HUES48 (cell line): ENCODE results near the gene FANCL.
"Not testable (repeated sequence)": the region's sequence is repeated elsewhere in the genome, so short reads cannot be mapped to it uniquely, and the experiment has no call there.

Experiments used
- H3K27ac ChIP-seq: one replicate; pipeline ENCODE4 v1.7.0; 2013; ENCODE audit warnings: low read depth, low read length, inconsistent platforms
- H3K27me3 ChIP-seq: 2 replicates; pipeline ENCODE4 v1.6.1; 2013; ENCODE audit warnings: mild to moderate bottlenecking, low read length; ENCODE audit not compliant: control insufficient read depth, insufficient read depth
- H3K36me3 ChIP-seq: 2 replicates; pipeline ENCODE4 v1.6.1; 2013; ENCODE audit warnings: low read length; ENCODE audit not compliant: control insufficient read depth, insufficient read depth
- H3K4me1 ChIP-seq: 2 replicates; pipeline ENCODE4 v1.6.1; 2013; ENCODE audit warnings: mild to moderate bottlenecking, low read length; ENCODE audit not compliant: control insufficient read depth, insufficient read depth
- H3K4me3 ChIP-seq: 2 replicates; pipeline ENCODE4 v1.5.1; 2013; ENCODE audit warnings: mild to moderate bottlenecking, low read depth, low read length
- H3K9ac ChIP-seq: 2 replicates; pipeline ENCODE4 v1.6.1; 2013; ENCODE audit warnings: mild to moderate bottlenecking, low read depth, low read length, moderate library complexity
- H3K9me3 ChIP-seq: 2 replicates; pipeline ENCODE4 v1.6.1; 2013; ENCODE audit warnings: low read length; ENCODE audit not compliant: control insufficient read depth, insufficient read depth

Gene FANCL

GRCh38 chr2:58204195-58204959, 36.7 kb downstream of the FANCL start:
- peaks cover 62% of the 10 kb centered on the region for H3K36me3 ChIP-seq
- H3K9me3 ChIP-seq = no peaks in the 10 kb centered on the region
- no peak overlapping the region for H3K27ac ChIP-seq
- no peak overlapping the region for H3K9ac ChIP-seq
- H3K27me3 ChIP-seq = no peaks in the 10 kb centered on the region
- peaks cover 23% of the 10 kb centered on the region for H3K4me1 ChIP-seq
- no peak overlapping the region for H3K4me3 ChIP-seq

DNA sequence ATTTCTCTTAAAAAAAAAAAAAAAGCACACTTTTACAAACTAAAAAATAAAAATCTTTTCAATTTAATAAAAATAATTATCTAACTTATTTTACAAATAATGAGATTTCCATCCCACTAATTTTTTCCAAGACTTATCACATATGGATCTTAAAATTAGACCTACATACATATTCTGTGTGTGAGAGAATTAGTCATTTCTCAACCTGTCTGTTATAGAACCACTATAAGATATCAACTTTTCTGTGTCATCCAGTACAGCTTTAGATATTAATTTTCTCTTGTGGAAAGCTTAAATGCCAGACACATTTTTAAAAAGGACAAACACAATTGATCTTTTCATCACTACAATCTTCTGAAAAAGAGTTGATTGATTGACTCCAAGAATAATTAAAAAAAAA, 38.1 kb downstream of the FANCL start:
- Histone ChIP-seq H3K36me3 (peaks cover 66% of the 10 kb centered on the region), H3K9me3 (no peaks in the 10 kb centered on the region), H3K4me1 (peaks cover 15% of the 10 kb centered on the region), H3K27ac (no peak overlapping the region), H3K4me3 (no peak overlapping the region), H3K9ac (no peak overlapping the region), H3K27me3 (no peaks in the 10 kb centered on the region)

DNA sequence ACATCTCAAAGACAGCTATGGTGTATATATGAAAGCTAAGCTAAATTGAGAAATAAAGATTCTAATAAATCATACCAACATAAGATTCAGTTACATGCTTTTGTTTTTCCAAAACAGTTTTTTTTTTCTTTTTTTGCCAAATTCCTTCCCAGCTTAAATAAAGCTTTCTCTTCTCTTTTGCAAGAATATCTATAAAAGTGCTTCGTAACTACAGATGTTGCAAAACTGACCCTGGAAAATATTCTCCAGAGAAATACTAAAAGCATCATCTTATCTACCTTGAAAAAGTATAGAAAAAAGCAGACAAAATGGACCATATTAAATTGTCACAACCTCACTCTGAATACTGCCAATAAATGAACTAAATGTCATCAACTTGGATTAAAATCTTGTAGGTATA, 38.7 kb downstream of the FANCL start:
- Histone ChIP-seq H3K27me3 (no peaks in the 10 kb centered on the region), H3K4me3 (no peak overlapping the region), H3K4me1 (peaks cover 10% of the 10 kb centered on the region), H3K36me3 (peaks cover 72% of the 10 kb centered on the region), H3K9me3 (no peaks in the 10 kb centered on the region), H3K27ac (no peak overlapping the region), H3K9ac (no peak overlapping the region)

DNA sequence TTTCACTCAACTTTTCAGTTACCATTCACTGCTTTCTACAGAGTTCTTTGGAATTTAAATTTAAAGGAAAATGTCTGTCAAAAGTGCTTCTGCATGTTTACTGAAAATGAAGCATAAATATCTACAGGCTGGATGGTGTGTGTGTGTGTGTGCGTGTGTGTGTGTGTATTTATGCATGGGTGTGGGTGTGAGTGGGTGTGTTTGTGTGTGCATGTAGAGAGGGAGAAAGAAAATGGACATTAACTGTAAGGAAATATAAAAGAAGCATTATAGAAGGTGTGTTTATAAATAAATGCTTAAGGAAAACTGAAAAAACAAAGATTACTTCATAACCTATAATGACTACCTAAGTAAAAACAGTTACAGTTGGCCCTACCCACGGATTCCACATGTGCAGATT, 43.2 kb downstream of the FANCL start:
- no peak overlapping the region for H3K4me3 ChIP-seq
- peaks cover 80% of the 10 kb centered on the region for H3K36me3 ChIP-seq
- no peaks in the 10 kb centered on the region for H3K9me3 ChIP-seq
- no peak overlapping the region for H3K9ac ChIP-seq
- H3K4me1 ChIP-seq = no peaks in the 10 kb centered on the region
- H3K27ac ChIP-seq = no peak overlapping the region
- no peaks in the 10 kb centered on the region for H3K27me3 ChIP-seq

DNA sequence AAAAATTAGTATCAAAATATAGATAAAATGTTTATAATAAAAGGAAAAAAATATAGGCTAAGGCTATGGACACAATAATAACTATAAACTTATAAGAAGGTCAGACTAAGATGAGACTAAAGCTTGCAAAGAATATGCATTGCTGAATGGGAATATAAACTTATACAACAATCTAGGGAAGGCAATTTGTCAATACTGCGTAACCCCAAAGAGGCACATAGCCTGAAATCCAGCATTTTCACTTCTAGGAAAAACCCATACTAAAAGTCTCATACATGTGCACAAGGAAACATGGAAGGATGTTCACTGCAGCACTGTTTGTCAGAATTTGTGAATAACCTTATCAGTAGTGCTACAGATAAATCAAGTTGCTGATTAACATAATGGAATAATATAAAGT, 45.5 kb downstream of the FANCL start:
- no peaks in the 10 kb centered on the region for H3K4me1 ChIP-seq
- H3K4me3 ChIP-seq = no peak overlapping the region
- no peaks in the 10 kb centered on the region for H3K9me3 ChIP-seq
- H3K36me3 ChIP-seq = peaks cover 71% of the 10 kb centered on the region
- H3K27me3 ChIP-seq = no peaks in the 10 kb centered on the region
- no peak overlapping the region for H3K9ac ChIP-seq
- no peak overlapping the region for H3K27ac ChIP-seq

DNA sequence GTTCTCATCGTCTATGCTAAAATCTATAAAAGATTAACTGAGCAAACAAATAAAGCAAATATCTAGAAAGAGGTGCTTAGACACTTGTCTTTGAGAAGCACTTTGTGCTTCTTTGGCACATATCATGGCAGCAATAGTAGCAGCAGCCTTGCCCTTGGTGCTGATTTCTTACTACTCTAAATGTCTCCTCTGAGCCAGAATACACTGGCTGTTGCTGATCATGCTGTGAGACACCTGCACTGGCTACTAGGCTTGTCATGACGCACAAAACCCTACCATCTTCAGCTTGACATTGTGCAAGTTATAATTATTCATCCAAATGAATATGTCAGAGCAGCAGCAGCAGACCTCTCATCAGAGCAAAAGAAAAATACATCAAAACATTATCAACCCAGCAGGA, 46.7 kb downstream of the FANCL start:
- Histone ChIP-seq H3K9ac (no peak overlapping the region), H3K27ac (no peak overlapping the region), H3K4me3 (no peak overlapping the region), H3K27me3 (no peaks in the 10 kb centered on the region), H3K36me3 (peaks cover 68% of the 10 kb centered on the region), H3K4me1 (no peaks in the 10 kb centered on the region), H3K9me3 (no peaks in the 10 kb centered on the region)

- H3K4me3 ChIP-seq, H3K4me1 ChIP-seq, H3K9me3 ChIP-seq, H3K27ac ChIP-seq, H3K9ac ChIP-seq, H3K27me3 ChIP-seq: not testable (repeated sequence)
- H3K36me3 ChIP-seq = peaks cover 48% of the 10 kb centered on the region
These were observed 54.1 kb downstream of the FANCL start for GRCh38 chr2:58187022-58187421.

DNA sequence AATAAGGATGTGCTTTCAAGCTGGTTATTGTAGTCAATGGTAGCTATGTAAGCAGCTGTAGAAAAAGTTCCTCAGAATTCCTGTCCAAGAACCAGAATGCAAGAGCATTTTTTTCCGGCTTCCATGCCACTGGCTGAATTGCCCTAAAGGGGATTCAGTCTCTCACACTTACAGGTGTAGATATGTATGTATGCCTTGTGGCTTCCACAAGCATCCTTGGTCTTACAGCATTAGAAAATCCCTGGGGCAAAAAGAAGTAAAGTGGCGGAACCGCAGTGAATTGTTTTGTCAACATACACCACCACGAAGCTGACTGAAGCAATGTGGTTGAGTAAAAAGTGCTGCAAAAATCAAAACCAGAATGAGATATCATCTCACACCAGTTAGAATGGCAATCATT, 54.6 kb downstream of the FANCL start:
- Histone ChIP-seq H3K36me3 (peaks cover 43% of the 10 kb centered on the region), H3K27ac (no peak overlapping the region), H3K9me3 (no peaks in the 10 kb centered on the region)

GRCh38 chr2:58182527-58182926, 58.6 kb downstream of the FANCL start:
- Histone ChIP-seq H3K9ac (no peak overlapping the region), H3K9me3 (no peaks in the 10 kb centered on the region), H3K4me3 (no peak overlapping the region), H3K36me3 (peaks cover 13% of the 10 kb centered on the region; the same call in 1 of the 2 replicates), H3K27me3 (no peaks in the 10 kb centered on the region), H3K27ac (no peak overlapping the region), H3K4me1 (no peaks in the 10 kb centered on the region)

More for the DNA sequence above, 54.6 kb downstream of the FANCL start:
- Histone ChIP-seq H3K4me3 (no peak overlapping the region), H3K9ac (no peak overlapping the region), H3K27me3 (no peaks in the 10 kb centered on the region), H3K4me1 (no peaks in the 10 kb centered on the region)

- Histone ChIP-seq H3K4me1 (no peaks in the 10 kb centered on the region), H3K9ac (no peak overlapping the region), H3K27ac (no peak overlapping the region), H3K27me3 (no peaks in the 10 kb centered on the region), H3K9me3 (no peaks in the 10 kb centered on the region), H3K36me3 (peaks cover 12% of the 10 kb centered on the region; the same call in 1 of the 2 replicates), H3K4me3 (no peak overlapping the region)
These were observed 60.5 kb downstream of the FANCL start for GRCh38 chr2:58180635-58181034.

GRCh38 chr2:58180175-58180574, 61.0 kb downstream of the FANCL start:
- not testable (repeated sequence) for H3K4me3 ChIP-seq, H3K4me1 ChIP-seq, H3K27me3 ChIP-seq, H3K27ac ChIP-seq, H3K9me3 ChIP-seq, H3K9ac ChIP-seq
- peaks cover 12% of the 10 kb centered on the region; the same call in 1 of the 2 replicates for H3K36me3 ChIP-seq
